Fibroblast of lung (primary cell): Measurements from ENCODE around the gene NHSL1. TPM values are rescaled to one million over a fixed set of nuclear protein-coding genes. Genes with fewer than 3 reads are reported as not detected.

Experiments
- DNase-seq, 2 donors: peaks; one replicate each; pipeline versions ENCODE4 v3.0.0 to v3.0.0-alpha.2; 2010; ENCODE audit warnings: low read depth in 2 of 2
- H2AFZ ChIP-seq: 2 replicates; pipeline ENCODE4 v1.5.1; 2012; ENCODE audit warnings: low read length, control low read depth, inconsistent platforms
- H3K27ac ChIP-seq: 2 replicates; pipeline ENCODE4 v1.5.1; 2011; ENCODE audit warnings: low read length, control low read depth; ENCODE audit not compliant: insufficient read depth
- H3K27me3 ChIP-seq: 2 replicates; pipeline ENCODE4 v1.5.1; 2011; ENCODE audit warnings: mild to moderate bottlenecking, low read length; ENCODE audit not compliant: control insufficient read depth, insufficient read depth
- H3K36me3 ChIP-seq: 2 replicates; pipeline ENCODE4 v1.5.1; 2011; ENCODE audit warnings: low read length; ENCODE audit not compliant: control insufficient read depth, insufficient read depth
- H3K4me1 ChIP-seq: 2 replicates; pipeline ENCODE4 v1.5.1; 2011; ENCODE audit warnings: low read length; ENCODE audit not compliant: control insufficient read depth, insufficient read depth; ENCODE audit errors: extremely low read depth
- H3K4me2 ChIP-seq: 2 replicates; pipeline ENCODE4 v1.5.1; 2011; ENCODE audit warnings: low read length, control low read depth; ENCODE audit not compliant: insufficient read depth; ENCODE audit errors: extremely low read depth
- H3K4me3 ChIP-seq, 4 experiments: fragments of 200-600 bp in 1 of 4; sonication (generic) in 1 of 4; replicated peaks in 1 of 4; 2 replicates each; pipeline ENCODE4 v1.5.1; 2011 to 2016; ENCODE audit warnings: low read length in 4 of 4, low read depth in 3 of 4, mild to moderate bottlenecking in 3 of 4, control low read depth in 2 of 4, inconsistent platforms in 1 of 4, mixed read lengths in 1 of 4; ENCODE audit not compliant: insufficient read depth in 1 of 4; ENCODE audit errors: control extremely low read depth in 1 of 4
- H3K79me2 ChIP-seq: 2 replicates; pipeline ENCODE4 v1.5.1; 2012; ENCODE audit warnings: mild to moderate bottlenecking, low read length, inconsistent platforms; ENCODE audit not compliant: control insufficient read depth, insufficient read depth
- H3K9ac ChIP-seq: 2 replicates; pipeline ENCODE4 v1.5.1; 2011; ENCODE audit warnings: mild to moderate bottlenecking, low read length, control low read depth; ENCODE audit not compliant: insufficient read depth
- H3K9me3 ChIP-seq: 2 replicates; pipeline ENCODE4 v1.5.1; 2012; ENCODE audit warnings: low read depth, low read length; ENCODE audit not compliant: control insufficient read depth, insufficient read depth
- H4K20me1 ChIP-seq: 2 replicates; pipeline ENCODE4 v1.5.1; 2011; ENCODE audit warnings: low read length; ENCODE audit not compliant: control insufficient read depth, insufficient read depth; ENCODE audit errors: extremely low read depth
- EZH2 ChIP-seq: IDR thresholded peaks from 2 replicates; pipeline ENCODE4 v1.5.1; 2012; ENCODE audit warnings: low read length, control low read depth, mild to moderate bottlenecking; ENCODE audit errors: missing control alignments
- polyA plus RNA-seq, 2 donors: library from polyadenylated mRNA; depleted of rRNA in 1 of 2; stranded (reverse) in 1 of 2; unstranded in 1 of 2; fragments of >200 nt; gene quantifications; 2 replicates each; pipeline ENCODE4 v1.2.1, GENCODE V29; 2011 to 2012; ENCODE audit warnings: missing spikeins in 1 of 2
- total RNA-seq: library from RNA; depleted of rRNA; stranded (reverse); fragments of >200 nt; gene quantifications from 2 replicates; pipeline ENCODE4 v1.2.1, GENCODE V29; 2014
- TF ChIP-seq, protein P1 (sequence below), 2 donors: IDR thresholded peaks in 1 of 2; conservative IDR thresholded peaks in 1 of 2; 1 replicate in 1 of 2; 2 replicates in 1 of 2; pipeline ENCODE4 v1.5.1; 2011 to 2012; ENCODE audit warnings: low read length in 2 of 2, control low read depth in 1 of 2, inconsistent platforms in 1 of 2, low read depth in 1 of 2, mild to moderate bottlenecking in 1 of 2

Gene NHSL1
- total and polyA plus RNA-seq, 2 donors (not counting 1 experiment from before 2014, with no cell fraction given) = 9.5 to 10.6 TPM

DNA sequence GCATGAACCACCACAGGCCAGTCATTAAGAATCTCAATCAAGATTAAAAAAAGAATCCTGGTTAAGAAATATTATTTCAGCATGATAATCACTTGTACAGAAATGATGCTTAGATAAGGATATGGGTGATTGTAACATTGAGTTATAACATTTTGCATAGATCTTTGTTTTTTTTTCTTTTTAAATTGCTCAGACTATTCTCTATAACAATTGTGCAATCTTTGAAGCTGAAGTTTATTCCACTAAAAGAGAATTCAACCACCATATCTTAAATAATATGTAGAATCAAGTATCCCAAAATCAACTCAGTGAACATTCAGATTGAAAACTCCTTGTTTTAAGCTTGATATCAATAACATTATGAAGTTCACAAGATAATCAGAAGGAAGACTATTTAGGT is 122.3 kb downstream of the NHSL1 start:
- H3K4me3 ChIP-seq = no peak overlapping the region
- H4K20me1 ChIP-seq = no peaks in the 10 kb centered on the region
- no peaks in the 10 kb centered on the region for H3K27me3 ChIP-seq
- no peaks in the 10 kb centered on the region for H3K9me3 ChIP-seq
- H3K79me2 ChIP-seq = no peaks in the 10 kb centered on the region
- no peak overlapping the region for H3K9ac ChIP-seq
- H2AFZ ChIP-seq = no peak overlapping the region
- no peak overlapping the region for H3K27ac ChIP-seq
- no peak overlapping the region for H3K4me2 ChIP-seq
- DNase-seq = no peak
- H3K4me1 ChIP-seq = no peaks in the 10 kb centered on the region
- H3K36me3 ChIP-seq = no peaks in the 10 kb centered on the region
- no peak for TF ChIP-seq EZH2
- TF ChIP-seq, protein P1, sequence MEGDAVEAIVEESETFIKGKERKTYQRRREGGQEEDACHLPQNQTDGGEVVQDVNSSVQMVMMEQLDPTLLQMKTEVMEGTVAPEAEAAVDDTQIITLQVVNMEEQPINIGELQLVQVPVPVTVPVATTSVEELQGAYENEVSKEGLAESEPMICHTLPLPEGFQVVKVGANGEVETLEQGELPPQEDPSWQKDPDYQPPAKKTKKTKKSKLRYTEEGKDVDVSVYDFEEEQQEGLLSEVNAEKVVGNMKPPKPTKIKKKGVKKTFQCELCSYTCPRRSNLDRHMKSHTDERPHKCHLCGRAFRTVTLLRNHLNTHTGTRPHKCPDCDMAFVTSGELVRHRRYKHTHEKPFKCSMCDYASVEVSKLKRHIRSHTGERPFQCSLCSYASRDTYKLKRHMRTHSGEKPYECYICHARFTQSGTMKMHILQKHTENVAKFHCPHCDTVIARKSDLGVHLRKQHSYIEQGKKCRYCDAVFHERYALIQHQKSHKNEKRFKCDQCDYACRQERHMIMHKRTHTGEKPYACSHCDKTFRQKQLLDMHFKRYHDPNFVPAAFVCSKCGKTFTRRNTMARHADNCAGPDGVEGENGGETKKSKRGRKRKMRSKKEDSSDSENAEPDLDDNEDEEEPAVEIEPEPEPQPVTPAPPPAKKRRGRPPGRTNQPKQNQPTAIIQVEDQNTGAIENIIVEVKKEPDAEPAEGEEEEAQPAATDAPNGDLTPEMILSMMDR (conservative IDR thresholded peaks at IDR 0.05 in 1 of 2, IDR thresholded peaks at IDR 0.05 in 1 of 2; ENCODE audit: low read depth in 1 of 2, low read length in 2 of 2) = no peak

DNA sequence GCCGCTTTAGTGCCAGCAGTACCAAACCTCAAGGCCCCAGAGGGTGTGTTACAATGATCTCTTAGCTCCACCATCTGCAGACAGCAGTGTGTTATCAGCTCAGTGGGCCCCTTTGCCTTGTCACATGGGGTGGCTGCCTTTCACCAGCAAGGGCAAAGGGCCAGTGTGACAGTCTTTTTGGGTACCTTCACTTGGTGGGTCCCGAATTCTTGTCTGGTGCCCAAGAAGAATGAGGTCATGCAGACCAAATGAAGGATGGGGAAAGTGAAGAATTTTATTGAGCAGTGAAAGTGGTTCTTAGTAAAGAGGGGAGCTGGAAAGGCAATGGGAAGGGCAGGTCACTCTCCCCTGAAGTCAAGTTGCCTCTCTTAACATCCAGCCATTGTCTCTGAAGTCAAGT is 124.5 kb downstream of the NHSL1 start:
- Histone ChIP-seq H3K4me1 (no peaks in the 10 kb centered on the region), H3K4me3 (no peak overlapping the region), H3K27me3 (no peaks in the 10 kb centered on the region), H3K79me2 (no peaks in the 10 kb centered on the region), H3K27ac (no peak overlapping the region), H3K4me2 (no peak overlapping the region), H3K9ac (no peak overlapping the region), H3K36me3 (no peaks in the 10 kb centered on the region), H3K9me3 (no peaks in the 10 kb centered on the region), H4K20me1 (no peaks in the 10 kb centered on the region), H2AFZ (no peak overlapping the region)
- TF ChIP-seq EZH2 = no peak
- TF ChIP-seq, protein P1 (conservative IDR thresholded peaks at IDR 0.05 in 1 of 2, IDR thresholded peaks at IDR 0.05 in 1 of 2; ENCODE audit: low read depth in 1 of 2, low read length in 2 of 2) = no peak
- no peak for DNase-seq

DNA sequence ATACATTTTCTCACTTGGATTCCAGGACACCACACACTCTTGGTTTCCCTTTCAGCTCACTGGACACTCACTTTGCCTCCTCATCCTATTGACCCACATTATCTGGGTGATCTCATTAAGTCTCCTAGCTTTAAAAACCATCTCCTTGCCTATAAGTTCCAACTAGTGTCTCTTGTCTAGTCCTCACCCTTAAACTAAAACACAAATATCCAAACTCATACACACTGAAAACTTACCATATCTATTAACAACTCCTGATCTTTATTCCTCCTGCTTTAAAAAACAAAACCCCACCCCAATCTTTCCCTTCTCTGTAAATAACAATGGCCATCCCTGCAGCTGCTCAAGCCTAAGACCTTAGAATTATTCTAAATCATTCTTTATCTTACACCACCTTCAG is 125.1 kb downstream of the NHSL1 start:
- Histone ChIP-seq H3K4me3 (no peak overlapping the region), H3K9me3 (no peaks in the 10 kb centered on the region), H2AFZ (no peak overlapping the region), H4K20me1 (no peaks in the 10 kb centered on the region), H3K27ac (no peak overlapping the region), H3K79me2 (no peaks in the 10 kb centered on the region), H3K4me1 (no peaks in the 10 kb centered on the region), H3K4me2 (no peak overlapping the region), H3K36me3 (no peaks in the 10 kb centered on the region), H3K9ac (no peak overlapping the region), H3K27me3 (no peaks in the 10 kb centered on the region)
- no peak for DNase-seq
- TF ChIP-seq EZH2 = no peak
- TF ChIP-seq, protein P1 (conservative IDR thresholded peaks at IDR 0.05 in 1 of 2, IDR thresholded peaks at IDR 0.05 in 1 of 2; ENCODE audit: low read depth in 1 of 2, low read length in 2 of 2) = no peak
